ENCODE results near the gene LRRC36.

LRRC36 gene

DNA sequence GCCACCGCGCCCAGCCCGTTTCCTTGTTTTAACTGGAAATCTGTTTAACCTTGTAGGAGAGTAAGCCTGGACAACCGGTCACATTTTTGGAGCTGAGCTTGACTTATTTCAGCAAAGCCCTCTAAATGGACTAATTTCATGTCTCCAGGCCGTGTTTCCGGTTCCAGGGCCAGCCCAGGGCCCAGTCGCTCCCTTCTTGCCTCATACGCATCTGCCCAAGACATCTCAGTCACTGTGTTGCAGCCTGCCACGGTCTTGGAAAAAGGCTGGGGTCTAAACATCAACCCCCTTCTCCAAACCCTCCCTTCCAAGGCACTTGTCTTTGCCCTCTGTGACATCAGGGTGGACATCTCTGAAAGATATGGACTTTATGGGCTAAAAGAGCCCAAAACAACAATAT, 28.3 kb upstream of the LRRC36 start:
- Histone ChIP-seq H3K27ac (replicated peaks) (no peak overlapping the region), H3K4me3 (replicated peaks; ENCODE audit: insufficient read depth, low read length) (no peak overlapping the region), H3K27me3 (ENCODE audit: insufficient read depth, poor library complexity, severe bottlenecking) (peaks cover 2% of the 10 kb centered on the region)
- TF ChIP-seq GABPA (IDR thresholded peaks at IDR 0.05; ENCODE audit: low read depth) (no peak), SPI1 (IDR thresholded peaks at IDR 0.05; ENCODE audit: borderline replicate concordance, low read depth) (no peak), POLR2AphosphoS5 (IDR thresholded peaks at IDR 0.05; ENCODE audit: low read depth) (no peak), CTCF (IDR thresholded peaks at IDR 0.05; ENCODE audit: insufficient read depth, low read length) (no peak)
- TF ChIP-seq, protein P1, sequence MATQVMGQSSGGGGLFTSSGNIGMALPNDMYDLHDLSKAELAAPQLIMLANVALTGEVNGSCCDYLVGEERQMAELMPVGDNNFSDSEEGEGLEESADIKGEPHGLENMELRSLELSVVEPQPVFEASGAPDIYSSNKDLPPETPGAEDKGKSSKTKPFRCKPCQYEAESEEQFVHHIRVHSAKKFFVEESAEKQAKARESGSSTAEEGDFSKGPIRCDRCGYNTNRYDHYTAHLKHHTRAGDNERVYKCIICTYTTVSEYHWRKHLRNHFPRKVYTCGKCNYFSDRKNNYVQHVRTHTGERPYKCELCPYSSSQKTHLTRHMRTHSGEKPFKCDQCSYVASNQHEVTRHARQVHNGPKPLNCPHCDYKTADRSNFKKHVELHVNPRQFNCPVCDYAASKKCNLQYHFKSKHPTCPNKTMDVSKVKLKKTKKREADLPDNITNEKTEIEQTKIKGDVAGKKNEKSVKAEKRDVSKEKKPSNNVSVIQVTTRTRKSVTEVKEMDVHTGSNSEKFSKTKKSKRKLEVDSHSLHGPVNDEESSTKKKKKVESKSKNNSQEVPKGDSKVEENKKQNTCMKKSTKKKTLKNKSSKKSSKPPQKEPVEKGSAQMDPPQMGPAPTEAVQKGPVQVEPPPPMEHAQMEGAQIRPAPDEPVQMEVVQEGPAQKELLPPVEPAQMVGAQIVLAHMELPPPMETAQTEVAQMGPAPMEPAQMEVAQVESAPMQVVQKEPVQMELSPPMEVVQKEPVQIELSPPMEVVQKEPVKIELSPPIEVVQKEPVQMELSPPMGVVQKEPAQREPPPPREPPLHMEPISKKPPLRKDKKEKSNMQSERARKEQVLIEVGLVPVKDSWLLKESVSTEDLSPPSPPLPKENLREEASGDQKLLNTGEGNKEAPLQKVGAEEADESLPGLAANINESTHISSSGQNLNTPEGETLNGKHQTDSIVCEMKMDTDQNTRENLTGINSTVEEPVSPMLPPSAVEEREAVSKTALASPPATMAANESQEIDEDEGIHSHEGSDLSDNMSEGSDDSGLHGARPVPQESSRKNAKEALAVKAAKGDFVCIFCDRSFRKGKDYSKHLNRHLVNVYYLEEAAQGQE (IDR thresholded peaks at IDR 0.05; ENCODE audit: insufficient replicate concordance, low read depth): no peak
- DNase-seq (ENCODE audit: low read depth in 1 of 2, low spot score in 1 of 2): no peak

- no peak for TF ChIP-seq SPI1 (IDR thresholded peaks at IDR 0.05; ENCODE audit: borderline replicate concordance, low read depth)
- no peak overlapping the region for H3K4me3 ChIP-seq (replicated peaks; ENCODE audit: insufficient read depth, low read length)
- H3K27me3 ChIP-seq (ENCODE audit: insufficient read depth, poor library complexity, severe bottlenecking): peaks cover 2% of the 10 kb centered on the region
- H3K27ac ChIP-seq (replicated peaks): no peak overlapping the region
- no peak for DNase-seq (ENCODE audit: low read depth in 1 of 2, low spot score in 1 of 2)
Measured at GRCh38 chr16:67299269-67299668, 27.3 kb upstream of the LRRC36 start.

GRCh38 chr16:67301080-67301782, 25.4 kb upstream of the LRRC36 start:
- TF ChIP-seq CTCF (IDR thresholded peaks at IDR 0.05; ENCODE audit: insufficient read depth, low read length): no peak
- no peak for TF ChIP-seq POLR2AphosphoS5 (IDR thresholded peaks at IDR 0.05; ENCODE audit: low read depth)
- TF ChIP-seq SPI1 (IDR thresholded peaks at IDR 0.05; ENCODE audit: borderline replicate concordance, low read depth): no peak
- TF ChIP-seq, protein P1 (IDR thresholded peaks at IDR 0.05; ENCODE audit: insufficient replicate concordance, low read depth): no peak
- no peak for TF ChIP-seq GABPA (IDR thresholded peaks at IDR 0.05; ENCODE audit: low read depth)
- no peak for DNase-seq (ENCODE audit: low read depth in 1 of 2, low spot score in 1 of 2)

DNA sequence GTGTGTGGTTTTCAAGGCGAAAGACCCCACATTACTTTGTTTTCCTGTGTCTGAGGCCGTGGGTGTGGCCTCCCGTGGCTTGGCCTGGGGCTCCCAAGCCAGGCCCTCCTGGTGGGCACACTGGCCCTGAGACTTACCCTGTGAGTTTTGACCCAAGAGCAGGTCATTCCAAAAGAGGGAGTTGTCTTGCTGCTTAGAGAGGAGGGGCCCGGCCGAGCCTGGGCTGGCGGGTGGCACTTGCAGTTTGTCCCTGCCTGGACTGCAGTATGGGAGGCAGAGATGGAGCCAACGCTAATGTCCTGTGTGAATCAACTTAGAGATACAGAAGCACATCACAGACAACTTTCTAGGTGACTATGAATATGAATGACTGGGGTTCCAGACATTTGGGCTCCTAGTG, 24.5 kb upstream of the LRRC36 start:
- no peak overlapping the region for H3K4me3 ChIP-seq (replicated peaks; ENCODE audit: insufficient read depth, low read length)
- no peak overlapping the region for H3K27ac ChIP-seq (replicated peaks)
- H3K27me3 ChIP-seq (ENCODE audit: insufficient read depth, poor library complexity, severe bottlenecking): peaks cover 2% of the 10 kb centered on the region
- DNase-seq (ENCODE audit: low read depth in 1 of 2, low spot score in 1 of 2): no peak
- TF ChIP-seq GABPA (IDR thresholded peaks at IDR 0.05; ENCODE audit: low read depth): no peak
- TF ChIP-seq SPI1 (IDR thresholded peaks at IDR 0.05; ENCODE audit: borderline replicate concordance, low read depth): no peak
- TF ChIP-seq, protein P1 (IDR thresholded peaks at IDR 0.05; ENCODE audit: insufficient replicate concordance, low read depth): no peak
- no peak for TF ChIP-seq POLR2AphosphoS5 (IDR thresholded peaks at IDR 0.05; ENCODE audit: low read depth)
- no peak for TF ChIP-seq CTCF (IDR thresholded peaks at IDR 0.05; ENCODE audit: insufficient read depth, low read length)

More at GRCh38 chr16:67301080-67301782, 25.4 kb upstream of the LRRC36 start:
- Histone ChIP-seq H3K4me3 (replicated peaks; ENCODE audit: insufficient read depth, low read length) (no peak overlapping the region), H3K27me3 (ENCODE audit: insufficient read depth, poor library complexity, severe bottlenecking) (peaks cover 2% of the 10 kb centered on the region), H3K27ac (replicated peaks) (no peak overlapping the region)
